Measurements from ENCODE around the gene BPNT1. TPM values are rescaled to one million over a fixed set of nuclear protein-coding genes. Genes with fewer than 3 reads are reported as not detected.
"Not testable (repeated sequence)": the region's sequence is repeated elsewhere in the genome, so short reads cannot be mapped to it uniquely, and the experiment has no call there.

BPNT1 gene
- total RNA-seq, 1 experiment from 2014 or later, result 13.6 TPM

- Histone ChIP-seq H3K23me2 (ENCODE audit: insufficient read length, low read depth, low read length, poor library complexity, severe bottlenecking) (no peaks in the 10 kb centered on the region), H4K20me1 (ENCODE audit: control insufficient read depth, insufficient read depth, insufficient read length) (no peaks in the 10 kb centered on the region), H2AK5ac (ENCODE audit: insufficient read length, low read length) (no peak overlapping the region), H3K23ac (ENCODE audit: insufficient read length, low read depth, low read length) (no peak overlapping the region), H3K4me2 (ENCODE audit: insufficient read depth, insufficient read length, low read length) (no peak overlapping the region), H2BK120ac (ENCODE audit: low read depth, low read length, poor library complexity, severe bottlenecking) (no peak overlapping the region), H3K18ac (ENCODE audit: insufficient read length, low read depth, low read length) (no peak overlapping the region), H3K27me3 (ENCODE audit: insufficient read depth, low read length) (no peaks in the 10 kb centered on the region), H3T11ph (ENCODE audit: low read length) (no peak overlapping the region), H4K91ac (ENCODE audit: insufficient read length, low read depth, low read length) (no peak overlapping the region), H4K5ac (ENCODE audit: insufficient read length, low read depth, low read length) (no peak overlapping the region), H2BK12ac (ENCODE audit: insufficient read length, low read depth, low read length) (no peak overlapping the region), H3K4me1 (ENCODE audit: insufficient read depth, low read length) (no peaks in the 10 kb centered on the region), H3K79me1 (ENCODE audit: insufficient read depth, low read depth, low read length, poor library complexity, severe bottlenecking) (no peaks in the 10 kb centered on the region), H3K9ac (ENCODE audit: extremely low read depth, insufficient read length, low read length) (no peak overlapping the region), H2BK20ac (ENCODE audit: low read depth, low read length, poor library complexity, severe bottlenecking) (no peak overlapping the region), H3K79me2 (ENCODE audit: insufficient read depth, low read length) (no peaks in the 10 kb centered on the region), H3K56ac (ENCODE audit: insufficient read length, low read depth, low read length) (no peak overlapping the region), H3K4ac (ENCODE audit: low read depth, low read length) (no peak overlapping the region), H3K27ac (ENCODE audit: insufficient read length, low read depth, low read length) (no peak overlapping the region), H3K9me3 (ENCODE audit: control insufficient read depth, low read depth, low read length) (no peaks in the 10 kb centered on the region), H2BK5ac (ENCODE audit: insufficient read length, low read length) (no peak overlapping the region), H2BK15ac (ENCODE audit: low read depth, low read length) (no peak overlapping the region), H2AFZ (ENCODE audit: low read length) (no peak overlapping the region), H4K8ac (replicated peaks; ENCODE audit: insufficient read length, low read depth, low read length) (no peak overlapping the region), H3K14ac (ENCODE audit: insufficient read depth, low read length) (no peak overlapping the region)
- Mint-ChIP-seq H3K9me3 (no peaks in the 10 kb centered on the region), H3K4me1 (no peaks in the 10 kb centered on the region), H3K27me3 (ENCODE audit: low read depth) (no peaks in the 10 kb centered on the region), H3K36me3 (ENCODE audit: insufficient read depth in 1 of 3, low read depth in 3 of 3) (peaks cover 12 to 62% (median 53%) of the 10 kb centered on the region in 3 experiments; a peak in 6 of 7 replicates), H3K27ac (no peak overlapping the region), H3K4me3 (no peak overlapping the region)
- no CpG with 5 or more reads among the region's 5 CpGs for WGBS (ENCODE audit: extremely low coverage, insufficient read length, low lambda C conversion rate)
- DNase-seq, result no peak
- TF ChIP-seq CTCF (conservative IDR thresholded peaks at IDR 0.05), result peak; percentile 79
These were observed 23.6 kb upstream of the BPNT1 start for GRCh38 chr1:220113136-220113695.

- not testable (repeated sequence) for H2AK5ac ChIP-seq (ENCODE audit: insufficient read length, low read length); H3K14ac ChIP-seq (ENCODE audit: insufficient read depth, low read length); H4K8ac ChIP-seq (replicated peaks; ENCODE audit: insufficient read length, low read depth, low read length); H3K4ac ChIP-seq (ENCODE audit: low read depth, low read length); H2AFZ ChIP-seq (ENCODE audit: low read length); H3K23ac ChIP-seq (ENCODE audit: insufficient read length, low read depth, low read length); H3K27me3 ChIP-seq (ENCODE audit: insufficient read depth, low read length); H2BK12ac ChIP-seq (ENCODE audit: insufficient read length, low read depth, low read length); H3K23me2 ChIP-seq (ENCODE audit: insufficient read length, low read depth, low read length, poor library complexity, severe bottlenecking); H4K91ac ChIP-seq (ENCODE audit: insufficient read length, low read depth, low read length); H4K5ac ChIP-seq (ENCODE audit: insufficient read length, low read depth, low read length); H2BK5ac ChIP-seq (ENCODE audit: insufficient read length, low read length); H3K4me1 ChIP-seq (ENCODE audit: insufficient read depth, low read length); H2BK20ac ChIP-seq (ENCODE audit: low read depth, low read length, poor library complexity, severe bottlenecking); H3K4me1 Mint-ChIP-seq; H3K4me2 ChIP-seq (ENCODE audit: insufficient read depth, insufficient read length, low read length); H2BK15ac ChIP-seq (ENCODE audit: low read depth, low read length); H3K56ac ChIP-seq (ENCODE audit: insufficient read length, low read depth, low read length); H3K79me1 ChIP-seq (ENCODE audit: insufficient read depth, low read depth, low read length, poor library complexity, severe bottlenecking); H3K18ac ChIP-seq (ENCODE audit: insufficient read length, low read depth, low read length); H4K20me1 ChIP-seq (ENCODE audit: control insufficient read depth, insufficient read depth, insufficient read length); H3K9me3 Mint-ChIP-seq; H3K4me3 Mint-ChIP-seq; H3K27ac Mint-ChIP-seq; DNase-seq; H3K79me2 ChIP-seq (ENCODE audit: insufficient read depth, low read length); H3T11ph ChIP-seq (ENCODE audit: low read length); H3K9ac ChIP-seq (ENCODE audit: extremely low read depth, insufficient read length, low read length); H3K27ac ChIP-seq (ENCODE audit: insufficient read length, low read depth, low read length); H3K27me3 Mint-ChIP-seq (ENCODE audit: low read depth); H2BK120ac ChIP-seq (ENCODE audit: low read depth, low read length, poor library complexity, severe bottlenecking); H3K9me3 ChIP-seq (ENCODE audit: control insufficient read depth, low read depth, low read length)
- no CpG with 5 or more reads among the region's 4 CpGs for WGBS (ENCODE audit: extremely low coverage, insufficient read length, low lambda C conversion rate)
- peaks cover 15 to 65% (median 56%) of the 10 kb centered on the region in 3 experiments; a peak in 6 of 7 replicates for H3K36me3 Mint-ChIP-seq (ENCODE audit: insufficient read depth in 1 of 3, low read depth in 3 of 3)
These were observed 23.0 kb upstream of the BPNT1 start for GRCh38 chr1:220112600-220112999.

Measured in H9 (cell line).